Superior temporal gyrus (tissue), 1 donor: ENCODE measurements around the gene RIC1.
"Not testable (repeated sequence)": the region's sequence is repeated elsewhere in the genome, so short reads cannot be mapped to it uniquely, and the experiment has no call there.

Source experiments
- DNase-seq: peaks from one replicate; pipeline ENCODE4 v3.0.0-alpha.2; 2016; ENCODE audit errors: extremely low spot score

RIC1 gene

GRCh38 chr9:5671711-5672353 is 42.9 kb downstream of the RIC1 start:
- DNase-seq = no peak

GRCh38 chr9:5675046-5675445 is 46.1 kb downstream of the RIC1 start:
- DNase-seq = not testable (repeated sequence)

GRCh38 chr9:5683591-5683990 is 54.7 kb downstream of the RIC1 start:
- DNase-seq = not testable (repeated sequence)

- no peak for DNase-seq
These were observed 55.2 kb downstream of the RIC1 start for GRCh38 chr9:5684101-5684500.

GRCh38 chr9:5688109-5688508 is 59.2 kb downstream of the RIC1 start:
- DNase-seq = no peak

GRCh38 chr9:5690278-5690677 is 61.4 kb downstream of the RIC1 start:
- DNase-seq = no peak

GRCh38 chr9:5695860-5696259 is 67.0 kb downstream of the RIC1 start:
- DNase-seq = no peak

- no peak for DNase-seq
These were observed 68.0 kb downstream of the RIC1 start for GRCh38 chr9:5696884-5697283.

- DNase-seq = no peak
These were observed 69.1 kb downstream of the RIC1 start for GRCh38 chr9:5698004-5698403.

GRCh38 chr9:5698810-5699556 is 70.1 kb downstream of the RIC1 start:
- no peak for DNase-seq

- no peak for DNase-seq
These were observed 79.5 kb downstream of the RIC1 start for GRCh38 chr9:5708414-5708813.

GRCh38 chr9:5712651-5713390 is 83.9 kb downstream of the RIC1 start:
- DNase-seq = no peak

GRCh38 chr9:5714501-5715401 is 85.8 kb downstream of the RIC1 start:
- no peak for DNase-seq

GRCh38 chr9:5715548-5716127 is 86.7 kb downstream of the RIC1 start:
- no peak for DNase-seq

GRCh38 chr9:5717434-5717833 is 88.5 kb downstream of the RIC1 start:
- not testable (repeated sequence) for DNase-seq

GRCh38 chr9:5718296-5719032 is 89.6 kb downstream of the RIC1 start:
- no peak for DNase-seq

- no peak for DNase-seq
These were observed 90.4 kb downstream of the RIC1 start for GRCh38 chr9:5719100-5719926.

- DNase-seq = no peak
These were observed 91.2 kb downstream of the RIC1 start for GRCh38 chr9:5720151-5720550.

- DNase-seq = no peak
These were observed 92.6 kb downstream of the RIC1 start for GRCh38 chr9:5721279-5722087.
